H1 (cell line): ENCODE results near the gene GBGT1. TPM values are rescaled to one million over a fixed set of nuclear protein-coding genes. Genes with fewer than 3 reads are reported as not detected.

Experiments used
- ASH2L ChIP-seq: fragments of 200-600, 300-600 bp; sonication (generic); IDR thresholded peaks from one replicate; pipeline ENCODE4 v1.7.1; 2017; ENCODE audit warnings: low read length
- BRCA1 ChIP-seq: IDR thresholded peaks from 2 replicates; pipeline ENCODE4 v1.6.1; 2012; ENCODE audit warnings: low read depth, low read length, improper control_type of control experiment
- CEBPB ChIP-seq: IDR thresholded peaks from 2 replicates; pipeline ENCODE4 v1.6.1; 2012; ENCODE audit warnings: low read depth, low read length
- CHD1 ChIP-seq: IDR thresholded peaks from 2 replicates; pipeline ENCODE4 v1.6.1; 2012; ENCODE audit warnings: low read depth, low read length, improper control_type of control experiment
- CREB1 ChIP-seq: IDR thresholded peaks from 2 replicates; pipeline ENCODE4 v1.6.1; 2012; ENCODE audit warnings: inconsistent platforms
- EGR1 ChIP-seq: IDR thresholded peaks from 2 replicates; pipeline ENCODE4 v1.6.1; 2011; ENCODE audit warnings: low read depth, low read length, borderline replicate concordance
- EZH2 ChIP-seq: fragments of 200-600 bp; sonication (generic); IDR thresholded peaks from 2 replicates; pipeline ENCODE4 v1.7.1; 2012; ENCODE audit warnings: low read depth, mild to moderate bottlenecking, moderate library complexity, low read length, inconsistent platforms; ENCODE audit not compliant: severe bottlenecking
- FOSL1 ChIP-seq: IDR thresholded peaks from 2 replicates; pipeline ENCODE4 v1.6.1; 2011; ENCODE audit warnings: mild to moderate bottlenecking, low read depth, low read length, moderate library complexity; ENCODE audit not compliant: insufficient read depth
- GTF2F1 ChIP-seq: IDR thresholded peaks from 2 replicates; pipeline ENCODE4 v1.6.1; 2012; ENCODE audit warnings: low read depth, low read length, improper control_type of control experiment, borderline replicate concordance
- HDAC2 ChIP-seq, 2 experiments: fragments of 300-600 bp in 1 of 2; sonication (generic) in 1 of 2; IDR thresholded peaks; 2 replicates each; pipeline ENCODE4 v1.6.1; 2011 to 2012; ENCODE audit warnings: low read depth in 2 of 2, low read length in 2 of 2, mild to moderate bottlenecking in 2 of 2, moderate library complexity in 2 of 2, borderline replicate concordance in 1 of 2, inconsistent platforms in 1 of 2
- JUN ChIP-seq: IDR thresholded peaks from 2 replicates; pipeline ENCODE4 v1.6.1; 2011; ENCODE audit warnings: low read depth, mild to moderate bottlenecking, improper control_type of control experiment, low read length
- KDM1A ChIP-seq: fragments of 200-600, 300-600 bp; sonication (generic); IDR thresholded peaks from 2 replicates; pipeline ENCODE4 v1.7.1; 2016; ENCODE audit warnings: mild to moderate bottlenecking, low read length, borderline replicate concordance
- PHF8 ChIP-seq: fragments of 200-600 bp; sonication (generic); conservative IDR thresholded peaks from 2 replicates; pipeline ENCODE4 v1.7.1; 2012; ENCODE audit warnings: low read depth, mild to moderate bottlenecking, inconsistent platforms, low read length, moderate library complexity
- RAD21 ChIP-seq, 2 experiments: IDR thresholded peaks in 1 of 2; conservative IDR thresholded peaks in 1 of 2; 2 replicates each; pipeline ENCODE4 v1.6.1; 2011; ENCODE audit warnings: low read depth in 2 of 2, low read length in 2 of 2, improper control_type of control experiment in 1 of 2, inconsistent platforms in 1 of 2, mild to moderate bottlenecking in 1 of 2, moderate library complexity in 1 of 2
- RXRA ChIP-seq: IDR thresholded peaks from 2 replicates; pipeline ENCODE4 v1.6.1; 2011; ENCODE audit warnings: low read depth, mild to moderate bottlenecking, low read length, moderate library complexity; ENCODE audit not compliant: insufficient read depth
- SAP30 ChIP-seq: fragments of 300-600 bp; sonication (generic); IDR thresholded peaks from 2 replicates; pipeline ENCODE4 v1.7.1; 2012; ENCODE audit warnings: low read length, moderate library complexity, mild to moderate bottlenecking, inconsistent platforms; ENCODE audit not compliant: insufficient read depth, insufficient replicate concordance
- SIX5 ChIP-seq: IDR thresholded peaks from 2 replicates; pipeline ENCODE4 v1.6.1; 2011; ENCODE audit warnings: mild to moderate bottlenecking, low read depth, low read length
- SP1 ChIP-seq: IDR thresholded peaks from 2 replicates; pipeline ENCODE4 v1.6.1; 2011; ENCODE audit warnings: low read depth, low read length
- TAF7 ChIP-seq: optimal IDR thresholded peaks from 2 replicates; pipeline ENCODE3; 2011; ENCODE audit warnings: low read depth, mild to moderate bottlenecking, inconsistent platforms, low read length, moderate library complexity, borderline replicate concordance
- TBP ChIP-seq: IDR thresholded peaks from 2 replicates; pipeline ENCODE4 v1.6.1; 2011; ENCODE audit warnings: low read depth, low read length, improper control_type of control experiment
- TEAD4 ChIP-seq: IDR thresholded peaks from 2 replicates; pipeline ENCODE4 v1.6.1; 2012; ENCODE audit warnings: low read depth, low read length, inconsistent platforms, mixed read lengths
- polyA plus RNA-seq, 7 experiments: library from polyadenylated mRNA; depleted of rRNA in 3 of 7; stranded (reverse) in 5 of 7; unstranded in 2 of 7; fragments of >200 nt in 5 of 7; fragments of 200-250 nt in 2 of 7; gene quantifications; 1 replicate in 5 of 7; 2 replicates in 1 of 7; 4 replicates in 1 of 7; pipeline versions ENCODE4 v1.2.1 to v1.2.3, GENCODE V29; 2011 to 2013; ENCODE audit warnings: missing spikeins in 2 of 7, mixed read lengths in 2 of 7
- total RNA-seq: library from RNA; stranded (reverse); fragmentation: NEBNext Ultra II Directional; extraction: Animal tissue kit (Norgen Biotek cat#: 25700); gene quantifications from 2 replicates; pipeline ENCODE4 v1.2.1, GENCODE V29; 2021
- TF ChIP-seq, protein P1 (sequence below): IDR thresholded peaks from 2 replicates; pipeline ENCODE4 v1.6.1; 2011; ENCODE audit warnings: low read length, improper control_type of control experiment
- TF ChIP-seq, protein P2 (sequence below): IDR thresholded peaks from 2 replicates; pipeline ENCODE4 v1.6.1; 2012; ENCODE audit warnings: inconsistent platforms

The GBGT1 gene
- total and polyA plus RNA-seq, 2 of the 8 experiments (the other 6 are each of a cell fraction or from before 2014, with no cell fraction given), result 7.1 to 9.7 TPM

DNA sequence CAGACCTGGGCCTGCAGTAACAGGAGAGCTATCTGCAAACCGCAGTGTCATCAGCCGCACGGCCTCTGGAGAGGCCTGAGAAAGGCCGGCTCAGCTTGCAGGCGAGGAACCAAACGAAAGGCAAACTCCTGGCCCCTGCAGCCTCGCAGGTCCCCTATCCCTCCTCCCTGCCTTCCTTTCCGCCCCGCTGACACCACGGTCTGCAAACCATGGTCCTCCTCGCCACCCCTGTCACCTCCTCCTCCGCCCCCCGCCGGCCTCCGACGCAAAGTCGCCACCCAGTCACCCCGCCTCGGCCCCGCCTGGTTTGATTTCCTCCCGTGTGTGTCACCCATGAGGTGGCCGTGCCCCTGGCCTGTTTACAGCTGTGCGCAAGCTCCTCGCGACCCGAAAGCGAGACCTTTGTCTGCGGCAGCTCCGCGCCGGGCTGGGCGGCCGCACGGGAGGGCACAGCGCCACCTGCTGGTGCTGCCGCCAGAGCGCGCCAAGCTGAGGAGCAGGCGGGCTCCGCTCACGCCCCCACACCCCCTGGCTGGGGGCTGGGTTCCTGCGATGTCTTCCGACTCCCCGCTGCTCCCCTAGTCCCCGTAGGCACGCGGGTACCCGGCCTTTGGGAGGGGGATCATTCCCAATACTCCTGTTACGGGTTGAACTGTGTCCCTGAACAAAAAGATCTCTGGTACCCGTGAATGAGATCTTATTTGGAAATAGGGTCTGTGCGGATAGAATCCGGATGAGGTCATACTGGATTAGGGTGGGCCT lies 19.4 kb downstream of the GBGT1 start (continued):
- no peak for TF ChIP-seq SAP30
- TF ChIP-seq JUN, result no peak
- TF ChIP-seq CEBPB, result no peak
- TF ChIP-seq KDM1A, result no peak
- TF ChIP-seq SP1, result no peak
- TF ChIP-seq TEAD4, result 0 out of 2 replicates have a peak, but pooled peaks have one; percentile 27
- TF ChIP-seq CREB1, result peak; percentile 62
- no peak for TF ChIP-seq RXRA
- TF ChIP-seq, protein P1, sequence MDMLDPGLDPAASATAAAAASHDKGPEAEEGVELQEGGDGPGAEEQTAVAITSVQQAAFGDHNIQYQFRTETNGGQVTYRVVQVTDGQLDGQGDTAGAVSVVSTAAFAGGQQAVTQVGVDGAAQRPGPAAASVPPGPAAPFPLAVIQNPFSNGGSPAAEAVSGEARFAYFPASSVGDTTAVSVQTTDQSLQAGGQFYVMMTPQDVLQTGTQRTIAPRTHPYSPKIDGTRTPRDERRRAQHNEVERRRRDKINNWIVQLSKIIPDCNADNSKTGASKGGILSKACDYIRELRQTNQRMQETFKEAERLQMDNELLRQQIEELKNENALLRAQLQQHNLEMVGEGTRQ, result no peak
- peak; percentile 52; the same call in 1 of the 2 replicates for TF ChIP-seq TBP
- no peak for TF ChIP-seq EZH2
- TF ChIP-seq, protein P2, sequence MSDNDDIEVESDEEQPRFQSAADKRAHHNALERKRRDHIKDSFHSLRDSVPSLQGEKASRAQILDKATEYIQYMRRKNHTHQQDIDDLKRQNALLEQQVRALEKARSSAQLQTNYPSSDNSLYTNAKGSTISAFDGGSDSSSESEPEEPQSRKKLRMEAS, result peak; percentile 86
- TF ChIP-seq GTF2F1, result no peak
- TF ChIP-seq ASH2L, result peak; percentile 54
- TF ChIP-seq HDAC2 (IDR thresholded peaks at IDR 0.05; ENCODE audit: borderline replicate concordance in 1 of 2, low read depth in 2 of 2, low read length in 2 of 2), result peak in 1 of 2 experiments; percentile 66; a peak in 1 of 4 replicates
- no peak for TF ChIP-seq FOSL1
- no peak for TF ChIP-seq BRCA1
- TF ChIP-seq RAD21 (IDR thresholded peaks at IDR 0.05 in 1 of 2, conservative IDR thresholded peaks at IDR 0.05 in 1 of 2; ENCODE audit: low read depth in 2 of 2, low read length in 2 of 2), result peak; percentile 70 to 83
- no peak for TF ChIP-seq CHD1
- no peak for TF ChIP-seq TAF7
- no peak for TF ChIP-seq SIX5
- peak; percentile 96 for TF ChIP-seq EGR1
- TF ChIP-seq PHF8, result 0 out of 2 replicates have a peak, but pooled peaks have one; percentile 27
